Measurements from ENCODE around the gene ATP6AP1.

DNA sequence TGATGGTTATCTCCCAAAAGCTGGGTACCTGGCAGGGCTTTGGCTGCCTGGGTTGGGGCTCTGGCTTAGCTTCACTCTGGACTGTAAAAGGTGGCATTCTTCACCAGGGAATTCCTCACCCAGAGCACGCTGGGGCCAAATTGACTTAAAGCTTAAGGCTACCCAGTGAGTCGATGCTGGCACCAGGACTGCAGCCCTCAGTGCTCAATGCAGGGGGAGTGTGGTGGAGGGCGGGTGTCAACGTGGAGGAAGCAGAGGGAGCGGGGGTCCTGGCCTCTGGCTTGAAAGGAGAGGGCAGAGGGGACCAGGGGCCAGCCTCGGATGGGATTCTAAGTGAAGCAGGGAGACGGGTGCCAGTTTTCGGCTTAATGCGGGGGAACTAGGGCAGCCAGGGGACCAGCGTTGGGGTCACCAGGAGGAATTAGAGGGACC is 15.0 kb downstream of the ATP6AP1 start:
- no peak for TF ChIP-seq CTCF (conservative IDR thresholded peaks at IDR 0.05; ENCODE audit: low read length)
- TF ChIP-seq EZH2phosphoT487 (IDR thresholded peaks at IDR 0.05; ENCODE audit: borderline replicate concordance): no peak

Measured in Loucy (cell line).